Stimulated activated CD8-positive, alpha-beta memory T cell treated with anti-CD3 and anti-CD28 coated beads, Interleukin-7, amount 100 ng/mL, for 48 hours (primary cell): ENCODE data around the gene ARL6.
A peak's percentile ranks its signal among the peaks of the same experiment; 100 is the strongest.
"Not testable (repeated sequence)": the region's sequence is repeated elsewhere in the genome, so short reads cannot be mapped to it uniquely, and the experiment has no call there.

Experiments
- DNase-seq, 2 donors: peaks; one replicate each; pipeline ENCODE4 v3.0.0-alpha.2; 2020; ENCODE audit warnings: low read depth in 1 of 2; ENCODE audit errors: extremely low read depth in 1 of 2

The ARL6 gene

GRCh38 chr3:97821287-97821773 is 56.8 kb downstream of the ARL6 start:
- peak; percentile 24 for DNase-seq

- peak; percentile 72 to 73 for DNase-seq
Measured at GRCh38 chr3:97821774-97822358, 57.3 kb downstream of the ARL6 start, which contains the start of gene CRYBG3. CRYBG3 (plus strand) TSS chr3:97822011; CDS start chr3:97822207, 196 bp downstream.

GRCh38 chr3:97822359-97822775 is 57.8 kb downstream of the ARL6 start:
- no peak for DNase-seq

GRCh38 chr3:97823046-97824004 is 58.8 kb downstream of the ARL6 start:
- DNase-seq, result no peak

GRCh38 chr3:97825101-97825500 is 60.5 kb downstream of the ARL6 start:
- DNase-seq, result no peak

GRCh38 chr3:97827741-97828471 is 63.3 kb downstream of the ARL6 start:
- no peak for DNase-seq

- DNase-seq, result no peak
Measured at GRCh38 chr3:97829198-97829597, 64.6 kb downstream of the ARL6 start.

GRCh38 chr3:97830638-97831037 is 66.1 kb downstream of the ARL6 start:
- DNase-seq, result no peak

- no peak for DNase-seq
Measured at GRCh38 chr3:97831140-97831539, 66.6 kb downstream of the ARL6 start.

- DNase-seq, result not testable (repeated sequence)
Measured at GRCh38 chr3:97833184-97833583, 68.6 kb downstream of the ARL6 start.

GRCh38 chr3:97835761-97836160 is 71.2 kb downstream of the ARL6 start:
- no peak for DNase-seq

GRCh38 chr3:97838393-97838792 is 73.8 kb downstream of the ARL6 start:
- no peak for DNase-seq

- no peak for DNase-seq
Measured at GRCh38 chr3:97839944-97840343, 75.4 kb downstream of the ARL6 start.

GRCh38 chr3:97841304-97841703 is 76.7 kb downstream of the ARL6 start:
- no peak for DNase-seq

GRCh38 chr3:97841956-97842355 is 77.4 kb downstream of the ARL6 start:
- DNase-seq, result no peak

- no peak for DNase-seq
Measured at GRCh38 chr3:97848779-97849178, 84.2 kb downstream of the ARL6 start.
